GM12891 (cell line): ENCODE measurements around the gene SRRM2.

Experiments
- DNase-seq: peaks from one replicate; pipeline ENCODE4 v3.0.0; 2011; ENCODE audit warnings: low spot score; ENCODE audit not compliant: insufficient read length
- FAIRE-seq: peaks from 2 replicates; lab custom pipeline; 2011; peaks lifted over from hg19 to GRCh38; lab: Jason Lieb, UNC
- PAX5 ChIP-seq: IDR thresholded peaks from 2 replicates; pipeline ENCODE4 v1.6.1; 2011; ENCODE audit warnings: low read length, moderate library complexity, mild to moderate bottlenecking; ENCODE audit not compliant: insufficient read depth, severe bottlenecking
- POLR2A ChIP-seq: IDR thresholded peaks from 2 replicates; pipeline ENCODE4 v1.6.1; 2011; ENCODE audit warnings: low read depth, low read length, control low read depth
- POLR2AphosphoS5 ChIP-seq: IDR thresholded peaks from 2 replicates; pipeline ENCODE4 v1.6.1; 2011; ENCODE audit warnings: low read depth, low read length, control low read depth
- POU2F2 ChIP-seq: IDR thresholded peaks from 2 replicates; pipeline ENCODE4 v1.6.1; 2011; ENCODE audit warnings: low read depth, mild to moderate bottlenecking, control low read depth, low read length, moderate library complexity
- SPI1 ChIP-seq: IDR thresholded peaks from 2 replicates; pipeline ENCODE4 v1.6.1; 2011; ENCODE audit warnings: low read depth, low read length, control low read depth
- TAF1 ChIP-seq: IDR thresholded peaks from 2 replicates; pipeline ENCODE4 v1.6.1; 2011; ENCODE audit warnings: low read depth, low read length, control low read depth

SRRM2 gene

DNA sequence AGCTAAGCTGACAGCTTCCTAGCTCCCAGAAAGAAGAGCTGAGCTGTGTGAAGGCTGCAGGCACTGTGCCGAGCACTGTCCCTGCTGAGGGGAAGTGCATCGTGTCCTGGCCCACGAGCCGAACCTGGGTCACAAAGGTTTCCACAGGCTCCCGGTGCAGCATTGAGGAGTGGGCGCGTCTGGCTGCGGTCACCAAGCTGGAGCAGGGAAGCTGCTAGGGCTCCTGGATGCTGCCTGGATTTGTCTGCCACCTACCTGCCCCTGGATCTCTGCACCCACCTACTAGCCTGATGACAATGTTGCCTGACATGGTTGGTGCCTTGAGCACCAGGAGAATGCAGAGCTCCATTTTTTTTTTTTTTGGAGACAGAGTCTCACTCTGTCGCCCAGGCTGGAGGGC lies 6.5 kb upstream of the SRRM2 start:
- no peak for FAIRE-seq
- TF ChIP-seq TAF1, result no peak
- no peak for TF ChIP-seq POLR2A
- TF ChIP-seq POU2F2, result no peak
- TF ChIP-seq SPI1, result no peak
- TF ChIP-seq POLR2AphosphoS5, result no peak
- no peak for TF ChIP-seq PAX5
- no peak for DNase-seq

GRCh38 chr16:2748757-2749455 lies 3.5 kb upstream of the SRRM2 start:
- DNase-seq (no peak), FAIRE-seq (no peak)
- TF ChIP-seq TAF1 (no peak), POLR2A (no peak), POLR2AphosphoS5 (no peak), SPI1 (no peak), PAX5 (no peak), POU2F2 (no peak)

DNA sequence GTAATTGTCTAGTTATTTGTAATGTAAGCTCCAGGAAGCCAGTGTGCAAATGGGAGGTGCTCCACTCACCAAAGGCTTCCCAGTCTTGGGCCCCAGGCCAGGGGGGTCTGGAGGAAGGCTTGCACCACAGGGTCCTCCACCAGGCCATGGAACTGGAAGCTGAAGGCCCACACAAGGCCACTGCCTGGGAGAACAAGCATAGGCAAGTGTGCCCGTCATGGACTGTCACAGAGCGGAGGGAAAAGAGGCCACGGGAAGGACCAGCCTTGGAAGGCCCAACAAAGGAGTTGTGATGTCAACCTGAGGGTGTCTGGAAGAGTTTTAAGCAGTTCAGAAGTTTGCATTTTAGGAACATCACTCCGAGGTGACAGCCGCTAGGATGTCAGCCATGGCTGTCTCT lies 3.0 kb upstream of the SRRM2 start:
- FAIRE-seq, result no peak
- TF ChIP-seq POLR2A (no peak), TAF1 (no peak), POLR2AphosphoS5 (no peak), POU2F2 (no peak), PAX5 (no peak), SPI1 (no peak)
- no peak for DNase-seq

GRCh38 chr16:2749936-2750335 lies 2.5 kb upstream of the SRRM2 start:
- DNase-seq, result no peak
- TF ChIP-seq SPI1 (no peak), POU2F2 (no peak), POLR2AphosphoS5 (no peak), TAF1 (no peak)
- no peak for FAIRE-seq

- no peak for TF ChIP-seq SPI1
- no peak for TF ChIP-seq POU2F2
- TF ChIP-seq POLR2A, result no peak
- TF ChIP-seq POLR2AphosphoS5, result peak; percentile 75; the same call in 1 of the 2 replicates
- no peak for TF ChIP-seq TAF1
- TF ChIP-seq PAX5, result no peak
- FAIRE-seq (peak; percentile 59), DNase-seq (peak; percentile 84)
Measured at GRCh38 chr16:2751577-2752034, 832 bp upstream of the SRRM2 start.

GRCh38 chr16:2752850-2753732 lies 653 bp downstream of the SRRM2 start:
- peak; percentile 9; the same call in 1 of the 2 replicates for TF ChIP-seq POLR2A
- no peak for TF ChIP-seq SPI1
- TF ChIP-seq POLR2AphosphoS5, result no peak
- no peak for TF ChIP-seq TAF1
- TF ChIP-seq POU2F2, result no peak
- no peak for TF ChIP-seq PAX5

GRCh38 chr16:2753733-2754020 lies 1.2 kb downstream of the SRRM2 start:
- no peak for TF ChIP-seq TAF1
- TF ChIP-seq POU2F2, result no peak
- TF ChIP-seq POLR2AphosphoS5, result no peak
- TF ChIP-seq POLR2A, result peak; percentile 19; the same call in 1 of the 2 replicates
- TF ChIP-seq SPI1, result no peak
- TF ChIP-seq PAX5, result no peak
- DNase-seq (no peak), FAIRE-seq (no peak)

More at GRCh38 chr16:2752850-2753732, 653 bp downstream of the SRRM2 start:
- DNase-seq, result peak; percentile 78
- no peak for FAIRE-seq

GRCh38 chr16:2755158-2755557 lies 2.7 kb downstream of the SRRM2 start:
- FAIRE-seq (no peak), DNase-seq (no peak)
- TF ChIP-seq POU2F2, result no peak
- no peak for TF ChIP-seq POLR2AphosphoS5
- no peak for TF ChIP-seq TAF1
- TF ChIP-seq PAX5, result no peak
- TF ChIP-seq POLR2A, result no peak
- no peak for TF ChIP-seq SPI1

- no peak for FAIRE-seq
- 0 out of 2 replicates have a peak, but pooled peaks have one; percentile 29 for TF ChIP-seq POLR2AphosphoS5
- no peak for TF ChIP-seq PAX5
- no peak; the same call in 1 of the 2 replicates for TF ChIP-seq POLR2A
- no peak for DNase-seq
Measured at GRCh38 chr16:2756288-2757015, 4.0 kb downstream of the SRRM2 start.
